BE2C (cell line): ENCODE results near the gene CEP83.

Source experiments
- DNase-seq: peaks from one replicate; pipeline ENCODE4 v3.0.0-alpha.2; 2020
- H3K27me3 ChIP-seq: fragments of 250-450 bp; sonication (Bioruptor Pico); 2 replicates; pipeline ENCODE4 v1.5.1; 2020; ENCODE audit warnings: mild to moderate bottlenecking
- H3K36me3 ChIP-seq: fragments of 250-450 bp; sonication (Bioruptor Pico); 2 replicates; pipeline ENCODE4 v1.5.1; 2020; ENCODE audit warnings: mild to moderate bottlenecking
- H3K4me1 ChIP-seq: fragments of 250-450 bp; sonication (Bioruptor Pico); 2 replicates; pipeline ENCODE4 v1.5.1; 2020
- H3K4me3 ChIP-seq: 2 replicates; pipeline ENCODE4 v1.5.1; 2011; ENCODE audit warnings: low read depth, low read length
- H3K9me3 ChIP-seq: fragments of 250-450 bp; sonication (Bioruptor Pico); 2 replicates; pipeline ENCODE4 v1.5.1; 2020
- CTCF ChIP-seq: IDR thresholded peaks from 2 replicates; pipeline ENCODE4 v1.5.1; 2012; ENCODE audit warnings: mild to moderate bottlenecking, low read depth, low read length

Gene CEP83

GRCh38 chr12:94277426-94278000, 182.2 kb downstream of the CEP83 start:
- no peak for DNase-seq
- no peaks in the 10 kb centered on the region for H3K27me3 ChIP-seq
- H3K4me3 ChIP-seq = no peak overlapping the region
- no peaks in the 10 kb centered on the region for H3K36me3 ChIP-seq
- no peaks in the 10 kb centered on the region for H3K4me1 ChIP-seq
- 0 out of 2 replicates have a peak, but pooled peaks cover 2% of the 10 kb centered on the region for H3K9me3 ChIP-seq
- TF ChIP-seq CTCF = no peak

DNA sequence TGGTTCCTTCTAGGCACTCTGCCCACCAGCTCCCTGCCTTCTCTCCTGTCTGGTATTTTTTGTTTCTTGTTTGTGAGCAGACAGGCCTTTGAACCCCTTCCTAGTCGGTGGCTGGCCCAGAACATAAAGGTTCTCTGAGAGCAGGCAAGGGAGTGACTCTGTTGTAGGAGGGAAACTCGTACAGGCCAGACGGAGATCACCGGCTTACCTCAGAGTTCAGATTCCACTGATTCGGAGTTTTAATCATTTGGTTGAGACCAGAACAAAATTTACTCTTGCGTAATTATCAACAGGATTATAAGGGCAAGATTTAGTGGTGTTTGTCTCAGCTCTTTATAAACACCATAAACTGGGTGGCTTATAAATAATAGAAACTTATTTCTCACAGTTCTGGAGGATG, 182.9 kb downstream of the CEP83 start:
- TF ChIP-seq CTCF = no peak
- 0 out of 2 replicates have a peak, but pooled peaks cover 2% of the 10 kb centered on the region for H3K9me3 ChIP-seq
- H3K27me3 ChIP-seq = no peaks in the 10 kb centered on the region
- no peaks in the 10 kb centered on the region for H3K36me3 ChIP-seq
- no peak for DNase-seq
- no peak overlapping the region for H3K4me3 ChIP-seq
- H3K4me1 ChIP-seq = no peaks in the 10 kb centered on the region

DNA sequence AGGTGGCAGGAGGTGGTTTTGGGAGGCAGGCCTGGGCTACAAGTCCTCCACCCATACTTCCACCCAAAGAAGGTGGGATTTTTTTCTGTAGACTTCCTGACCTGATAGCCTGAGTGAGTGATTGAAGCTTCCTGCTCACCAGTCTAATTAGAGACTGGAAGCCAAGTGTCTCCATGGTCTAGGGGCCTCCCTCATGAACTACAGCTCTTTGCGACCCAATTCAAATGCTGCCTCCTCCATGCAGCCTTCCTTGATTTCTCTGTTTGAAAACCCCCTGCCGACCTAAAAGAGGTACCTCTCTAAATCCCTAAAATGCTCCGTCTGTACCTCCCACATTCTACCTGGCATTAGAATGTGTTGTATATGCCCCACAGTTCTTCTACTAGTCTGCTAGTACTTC, 186.4 kb downstream of the CEP83 start:
- no peak for TF ChIP-seq CTCF
- no peaks in the 10 kb centered on the region for H3K27me3 ChIP-seq
- H3K4me3 ChIP-seq = no peak overlapping the region
- no peak for DNase-seq
- H3K9me3 ChIP-seq = 0 out of 2 replicates have a peak, but pooled peaks cover 2% of the 10 kb centered on the region
- H3K36me3 ChIP-seq = no peaks in the 10 kb centered on the region
- no peaks in the 10 kb centered on the region for H3K4me1 ChIP-seq

- 0 out of 2 replicates have a peak, but pooled peaks cover 2% of the 10 kb centered on the region for H3K9me3 ChIP-seq
- H3K4me1 ChIP-seq = no peaks in the 10 kb centered on the region
- no peak for DNase-seq
- no peak overlapping the region for H3K4me3 ChIP-seq
- no peaks in the 10 kb centered on the region for H3K27me3 ChIP-seq
- no peak for TF ChIP-seq CTCF
- no peaks in the 10 kb centered on the region for H3K36me3 ChIP-seq
Observed at GRCh38 chr12:94272280-94272679, 187.4 kb downstream of the CEP83 start.

- Histone ChIP-seq H3K4me1 (no peaks in the 10 kb centered on the region), H3K36me3 (no peaks in the 10 kb centered on the region), H3K27me3 (no peaks in the 10 kb centered on the region), H3K9me3 (0 out of 2 replicates have a peak, but pooled peaks cover 2% of the 10 kb centered on the region), H3K4me3 (no peak overlapping the region)
- TF ChIP-seq CTCF = no peak
- no peak for DNase-seq
Observed at GRCh38 chr12:94271351-94271750, 188.3 kb downstream of the CEP83 start.

- no peak overlapping the region for H3K4me3 ChIP-seq
- H3K9me3 ChIP-seq = 0 out of 2 replicates have a peak, but pooled peaks cover 2% of the 10 kb centered on the region
- H3K36me3 ChIP-seq = no peaks in the 10 kb centered on the region
- DNase-seq = no peak
- TF ChIP-seq CTCF = no peak
- H3K27me3 ChIP-seq = no peaks in the 10 kb centered on the region
- peaks cover 2% of the 10 kb centered on the region for H3K4me1 ChIP-seq
Observed at GRCh38 chr12:94269316-94269999, 190.2 kb downstream of the CEP83 start.
